Measurements from ENCODE around the gene SWT1. TPM values are rescaled to one million over a fixed set of nuclear protein-coding genes. Genes with fewer than 3 reads are reported as not detected.

The SWT1 gene
- total RNA-seq, 2 donors from 2014 or later = 7.3 to 14.3 TPM

GRCh38 chr1:185324118-185324517 is 167.2 kb downstream of the SWT1 start:
- no peak for DNase-seq (ENCODE audit: low spot score)
- Histone ChIP-seq H3K36me3 (no peaks in the 10 kb centered on the region), H3K4me3 (no peak overlapping the region), H3K27ac (no peak overlapping the region), H3K9me3 (no peaks in the 10 kb centered on the region), H3K4me1 (replicated peaks) (no peaks in the 10 kb centered on the region), H3K27me3 (replicated peaks; ENCODE audit: insufficient read depth) (no peaks in the 10 kb centered on the region)
- WGBS = 99% methylated on average over 3 of the region's 3 CpGs
- TF ChIP-seq, protein P1, sequence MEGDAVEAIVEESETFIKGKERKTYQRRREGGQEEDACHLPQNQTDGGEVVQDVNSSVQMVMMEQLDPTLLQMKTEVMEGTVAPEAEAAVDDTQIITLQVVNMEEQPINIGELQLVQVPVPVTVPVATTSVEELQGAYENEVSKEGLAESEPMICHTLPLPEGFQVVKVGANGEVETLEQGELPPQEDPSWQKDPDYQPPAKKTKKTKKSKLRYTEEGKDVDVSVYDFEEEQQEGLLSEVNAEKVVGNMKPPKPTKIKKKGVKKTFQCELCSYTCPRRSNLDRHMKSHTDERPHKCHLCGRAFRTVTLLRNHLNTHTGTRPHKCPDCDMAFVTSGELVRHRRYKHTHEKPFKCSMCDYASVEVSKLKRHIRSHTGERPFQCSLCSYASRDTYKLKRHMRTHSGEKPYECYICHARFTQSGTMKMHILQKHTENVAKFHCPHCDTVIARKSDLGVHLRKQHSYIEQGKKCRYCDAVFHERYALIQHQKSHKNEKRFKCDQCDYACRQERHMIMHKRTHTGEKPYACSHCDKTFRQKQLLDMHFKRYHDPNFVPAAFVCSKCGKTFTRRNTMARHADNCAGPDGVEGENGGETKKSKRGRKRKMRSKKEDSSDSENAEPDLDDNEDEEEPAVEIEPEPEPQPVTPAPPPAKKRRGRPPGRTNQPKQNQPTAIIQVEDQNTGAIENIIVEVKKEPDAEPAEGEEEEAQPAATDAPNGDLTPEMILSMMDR (IDR thresholded peaks at IDR 0.05) = no peak
- TF ChIP-seq POLR2AphosphoS5 (IDR thresholded peaks at IDR 0.05) = no peak
- TF ChIP-seq POLR2A (IDR thresholded peaks at IDR 0.05) = no peak
- intact Hi-C loops (cut with DNase I) = no loop called here

GRCh38 chr1:185325413-185325812 is 168.4 kb downstream of the SWT1 start:
- Histone ChIP-seq H3K27ac (no peak overlapping the region), H3K36me3 (no peaks in the 10 kb centered on the region), H3K4me3 (no peak overlapping the region), H3K4me1 (replicated peaks) (no peaks in the 10 kb centered on the region), H3K27me3 (replicated peaks; ENCODE audit: insufficient read depth) (no peaks in the 10 kb centered on the region), H3K9me3 (no peaks in the 10 kb centered on the region)
- TF ChIP-seq, protein P1 (IDR thresholded peaks at IDR 0.05) = no peak
- no peak for TF ChIP-seq POLR2AphosphoS5 (IDR thresholded peaks at IDR 0.05)
- TF ChIP-seq POLR2A (IDR thresholded peaks at IDR 0.05) = no peak
- intact Hi-C loops (cut with DNase I) = no loop called here
- no peak for DNase-seq (ENCODE audit: low spot score)
- WGBS = 62% methylated on average over 4 of the region's 4 CpGs

DNA sequence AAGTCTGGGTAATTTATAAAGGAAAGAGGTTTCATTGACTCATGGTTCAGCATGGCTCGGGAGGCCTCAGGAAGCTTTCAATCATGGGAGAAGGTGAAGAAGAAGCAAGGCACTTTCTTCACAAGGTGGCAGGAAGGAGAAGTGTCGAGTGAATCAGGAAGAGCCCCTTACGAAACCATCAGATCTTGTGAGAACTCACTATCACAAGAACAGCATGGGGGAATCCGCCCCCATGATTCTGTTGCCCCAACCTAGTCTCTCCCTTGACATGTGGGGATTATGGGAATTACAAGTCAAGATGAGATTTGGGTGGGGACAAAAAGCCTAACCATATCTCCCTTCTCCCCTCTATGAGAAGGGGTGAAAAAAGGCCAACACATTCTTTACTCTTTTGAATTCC is 171.3 kb downstream of the SWT1 start:
- TF ChIP-seq, protein P1 (IDR thresholded peaks at IDR 0.05) = no peak
- TF ChIP-seq POLR2AphosphoS5 (IDR thresholded peaks at IDR 0.05) (no peak), POLR2A (IDR thresholded peaks at IDR 0.05) (no peak)
- H3K4me1 ChIP-seq (replicated peaks) = no peaks in the 10 kb centered on the region
- H3K27me3 ChIP-seq (replicated peaks; ENCODE audit: insufficient read depth) = no peaks in the 10 kb centered on the region
- no peak overlapping the region for H3K27ac ChIP-seq
- intact Hi-C loops (cut with DNase I) = no loop called here
- no peak overlapping the region for H3K4me3 ChIP-seq
- H3K36me3 ChIP-seq = no peaks in the 10 kb centered on the region
- H3K9me3 ChIP-seq = no peaks in the 10 kb centered on the region
- no peak for DNase-seq (ENCODE audit: low spot score)
- WGBS = 82% methylated on average over 4 of the region's 4 CpGs

- Histone ChIP-seq H3K9me3 (no peaks in the 10 kb centered on the region), H3K36me3 (no peaks in the 10 kb centered on the region), H3K27me3 (replicated peaks; ENCODE audit: insufficient read depth) (no peaks in the 10 kb centered on the region), H3K4me3 (no peak overlapping the region), H3K4me1 (replicated peaks) (no peaks in the 10 kb centered on the region), H3K27ac (no peak overlapping the region)
- TF ChIP-seq POLR2AphosphoS5 (IDR thresholded peaks at IDR 0.05) (no peak), POLR2A (IDR thresholded peaks at IDR 0.05) (no peak)
- TF ChIP-seq, protein P1 (IDR thresholded peaks at IDR 0.05) = no peak
- intact Hi-C loops (cut with DNase I) = no loop called here
- 83% methylated on average over 4 of the region's 4 CpGs for WGBS
- no peak for DNase-seq (ENCODE audit: low spot score)
Observed at GRCh38 chr1:185334182-185334581, 177.2 kb downstream of the SWT1 start.

- H3K27ac ChIP-seq = no peak overlapping the region
- TF ChIP-seq POLR2A (IDR thresholded peaks at IDR 0.05) = no peak
- TF ChIP-seq, protein P1 (IDR thresholded peaks at IDR 0.05) = no peak
- peak; percentile 17 for TF ChIP-seq POLR2AphosphoS5 (IDR thresholded peaks at IDR 0.05)
- H3K9me3 ChIP-seq = no peaks in the 10 kb centered on the region
- no peaks in the 10 kb centered on the region for H3K4me1 ChIP-seq (replicated peaks)
- no peaks in the 10 kb centered on the region for H3K27me3 ChIP-seq (replicated peaks; ENCODE audit: insufficient read depth)
- H3K36me3 ChIP-seq = no peaks in the 10 kb centered on the region
- intact Hi-C loops (cut with DNase I) = no loop called here
- no peak overlapping the region for H3K4me3 ChIP-seq
- WGBS = 68% methylated on average over 4 of the region's 4 CpGs
- no peak for DNase-seq (ENCODE audit: low spot score)
Observed at GRCh38 chr1:185337246-185337645, 180.3 kb downstream of the SWT1 start.

Measured in prostate gland (tissue), 2 donors.